ENCODE measurements around the gene ANKRD44. TPM values are rescaled to one million over a fixed set of nuclear protein-coding genes. Genes with fewer than 3 reads are reported as not detected.

Gene ANKRD44
- total RNA-seq, 1 donor = 29.2 TPM

- TF ChIP-seq CTCF (IDR thresholded peaks at IDR 0.05; ENCODE audit: insufficient read depth, low read length) = no peak
- no peak for DNase-seq (ENCODE audit: low read depth)
- H3K4me3 ChIP-seq (ENCODE audit: low read depth, low read length) = no peak overlapping the region
Measured at GRCh38 chr2:197266477-197266876, 44.1 kb downstream of the ANKRD44 start.

GRCh38 chr2:197265924-197266323 is 44.7 kb downstream of the ANKRD44 start:
- H3K4me3 ChIP-seq (ENCODE audit: low read depth, low read length) = no peak overlapping the region
- DNase-seq (ENCODE audit: low read depth) = no peak
- no peak for TF ChIP-seq CTCF (IDR thresholded peaks at IDR 0.05; ENCODE audit: insufficient read depth, low read length)

GRCh38 chr2:197265036-197265435 is 45.5 kb downstream of the ANKRD44 start:
- H3K4me3 ChIP-seq (ENCODE audit: low read depth, low read length) = no peak overlapping the region
- TF ChIP-seq CTCF (IDR thresholded peaks at IDR 0.05; ENCODE audit: insufficient read depth, low read length) = no peak
- no peak for DNase-seq (ENCODE audit: low read depth)

- no peak for TF ChIP-seq CTCF (IDR thresholded peaks at IDR 0.05; ENCODE audit: insufficient read depth, low read length)
- no peak for DNase-seq (ENCODE audit: low read depth)
- no peak overlapping the region for H3K4me3 ChIP-seq (ENCODE audit: low read depth, low read length)
Measured at GRCh38 chr2:197264332-197264731, 46.2 kb downstream of the ANKRD44 start.

- no peak overlapping the region for H3K4me3 ChIP-seq (ENCODE audit: low read depth, low read length)
- no peak for DNase-seq (ENCODE audit: low read depth)
- TF ChIP-seq CTCF (IDR thresholded peaks at IDR 0.05; ENCODE audit: insufficient read depth, low read length) = no peak
Measured at GRCh38 chr2:197263077-197263476, 47.5 kb downstream of the ANKRD44 start.

- DNase-seq (ENCODE audit: low read depth) = no peak
- TF ChIP-seq CTCF (IDR thresholded peaks at IDR 0.05; ENCODE audit: insufficient read depth, low read length) = no peak
- H3K4me3 ChIP-seq (ENCODE audit: low read depth, low read length) = no peak overlapping the region
Measured at GRCh38 chr2:197261808-197262226, 48.8 kb downstream of the ANKRD44 start.

- DNase-seq (ENCODE audit: low read depth) = no peak
- no peak for TF ChIP-seq CTCF (IDR thresholded peaks at IDR 0.05; ENCODE audit: insufficient read depth, low read length)
- no peak overlapping the region for H3K4me3 ChIP-seq (ENCODE audit: low read depth, low read length)
Measured at GRCh38 chr2:197259470-197259999, 51.0 kb downstream of the ANKRD44 start.

Data from fibroblast of the aortic adventitia (primary cell).